ENCODE measurements around the gene ATP1B3.
"Not testable (repeated sequence)": the region's sequence is repeated elsewhere in the genome, so short reads cannot be mapped to it uniquely, and the experiment has no call there.

The ATP1B3 gene

GRCh38 chr3:141950572-141951493 is 74.4 kb downstream of the ATP1B3 start:
- DNase-seq: no peak

- no peak for DNase-seq
Observed at GRCh38 chr3:141952611-141953010, 76.2 kb downstream of the ATP1B3 start.

GRCh38 chr3:141955175-141955574 is 78.7 kb downstream of the ATP1B3 start:
- DNase-seq: no peak

GRCh38 chr3:141959589-141960554 is 83.4 kb downstream of the ATP1B3 start:
- DNase-seq: no peak

- DNase-seq: no peak
Observed at GRCh38 chr3:141960731-141961130, 84.3 kb downstream of the ATP1B3 start.

GRCh38 chr3:141963301-141963700 is 86.9 kb downstream of the ATP1B3 start:
- DNase-seq: no peak

GRCh38 chr3:141965471-141965870 is 89.0 kb downstream of the ATP1B3 start:
- DNase-seq: no peak

GRCh38 chr3:141969711-141970110 is 93.3 kb downstream of the ATP1B3 start:
- no peak for DNase-seq

- no peak for DNase-seq
Observed at GRCh38 chr3:141971571-141971970, 95.1 kb downstream of the ATP1B3 start.

- DNase-seq: no peak
Observed at GRCh38 chr3:141972399-141972798, 96.0 kb downstream of the ATP1B3 start.

GRCh38 chr3:141974777-141975176 is 98.3 kb downstream of the ATP1B3 start:
- DNase-seq: not testable (repeated sequence)

All from NK-92 treated with Interleukin-12 subunit alpha and Interleukin-12 subunit beta, amount 100 ng/mL, for 24 hours (cell line).